OCI-LY1 (cell line): Measurements from ENCODE around the gene GALNT14.

Experiments used
- H2AFZ ChIP-seq: fragments of 200-600 bp; sonication (generic), shearing (Covaris generic); 2 replicates; pipeline ENCODE4 v1.6.0; 2014; ENCODE audit warnings: antibody characterized with exemption, mild to moderate bottlenecking, low read length
- H3F3A ChIP-seq: fragments of 200-600 bp; sonication (generic), shearing (Covaris generic); 2 replicates; pipeline ENCODE4 v1.6.0; 2014; ENCODE audit warnings: mild to moderate bottlenecking, antibody characterized with exemption, low read length, moderate library complexity; ENCODE audit not compliant: insufficient read depth
- H3K27ac ChIP-seq: fragments of 200-600 bp; sonication (generic); 2 replicates; pipeline ENCODE4 v1.5.1; 2014; ENCODE audit warnings: low read length, mixed run types, mild to moderate bottlenecking, low read depth; ENCODE audit not compliant: poor library complexity, severe bottlenecking
- H3K27me3 ChIP-seq: fragments of 200-600 bp; sonication (generic); 2 replicates; pipeline ENCODE4 v1.6.0; 2014; ENCODE audit warnings: antibody characterized with exemption, mild to moderate bottlenecking, low read length, moderate library complexity; ENCODE audit not compliant: insufficient read depth
- H3K36me3 ChIP-seq: fragments of 200-600 bp; sonication (generic); 2 replicates; pipeline ENCODE4 v1.6.1; 2014; ENCODE audit warnings: mild to moderate bottlenecking, antibody characterized with exemption, low read length, moderate library complexity, mixed read lengths; ENCODE audit not compliant: insufficient read depth
- H3K4me1 ChIP-seq: fragments of 200-600 bp; sonication (generic); 2 replicates; pipeline ENCODE4 v1.5.1; 2014; ENCODE audit warnings: mild to moderate bottlenecking, low read length, moderate library complexity; ENCODE audit not compliant: insufficient read depth, severe bottlenecking
- H3K4me2 ChIP-seq: fragments of 200-600 bp; sonication (generic), shearing (Covaris generic); 2 replicates; pipeline ENCODE4 v1.6.1; 2014; ENCODE audit warnings: low read length
- H3K4me3 ChIP-seq: fragments of 200-600 bp; sonication (generic); 2 replicates; pipeline ENCODE4 v1.5.1; 2014; ENCODE audit warnings: low read length, low read depth, mild to moderate bottlenecking, mixed read lengths; ENCODE audit not compliant: poor library complexity, severe bottlenecking
- H3K79me2 ChIP-seq: fragments of 200-600 bp; shearing (Covaris generic); 2 replicates; pipeline ENCODE4 v1.6.1; 2016; ENCODE audit warnings: mixed run types, low read length, mixed read lengths; ENCODE audit not compliant: insufficient read depth
- H3K9ac ChIP-seq: fragments of 200-600 bp; sonication (generic), shearing (Covaris generic); 2 replicates; pipeline ENCODE4 v1.6.1; 2014; ENCODE audit warnings: mild to moderate bottlenecking, low read length, mixed read lengths
- H3K9me2 ChIP-seq: fragments of 200-600 bp; sonication (generic), shearing (Covaris generic); 2 replicates; pipeline ENCODE4 v1.6.1; 2014; ENCODE audit warnings: low read depth, mild to moderate bottlenecking, low read length, mixed read lengths
- H3K9me3 ChIP-seq: fragments of 200-600 bp; shearing (Covaris generic); 2 replicates; pipeline ENCODE4 v1.6.1; 2014; ENCODE audit warnings: low read length, mixed read lengths
- H4K20me1 ChIP-seq: fragments of 200-600 bp; sonication (generic), shearing (Covaris generic); 2 replicates; pipeline ENCODE4 v1.6.0; 2016; ENCODE audit warnings: mild to moderate bottlenecking, low read length; ENCODE audit not compliant: insufficient read depth
- CTCF ChIP-seq: fragments of 200-600 bp; sonication (generic), shearing (Covaris generic); IDR thresholded peaks from 2 replicates; pipeline ENCODE4 v1.5.1; 2017; ENCODE audit warnings: mild to moderate bottlenecking, antibody characterized with exemption, low read length, moderate library complexity, mixed read lengths
- EZH2 ChIP-seq: fragments of 200-600 bp; sonication (generic), shearing (Covaris generic); IDR thresholded peaks from 2 replicates; pipeline ENCODE4 v1.8.0; 2017; ENCODE audit warnings: borderline replicate concordance, mixed run types, mild to moderate bottlenecking, antibody characterized with exemption, low read length, moderate library complexity, mixed read lengths

Gene GALNT14

GRCh38 chr2:31052284-31052683, 86.0 kb downstream of the GALNT14 start:
- Histone ChIP-seq H3K4me3 (no peak overlapping the region), H3K9ac (no peak overlapping the region), H3K4me1 (no peaks in the 10 kb centered on the region), H4K20me1 (no peaks in the 10 kb centered on the region), H3K9me3 (no peaks in the 10 kb centered on the region), H3K79me2 (no peaks in the 10 kb centered on the region), H3F3A (no peaks in the 10 kb centered on the region), H3K4me2 (no peak overlapping the region), H3K36me3 (no peaks in the 10 kb centered on the region), H3K27ac (no peak overlapping the region), H3K9me2 (no peaks in the 10 kb centered on the region), H2AFZ (no peak overlapping the region), H3K27me3 (no peaks in the 10 kb centered on the region)
- TF ChIP-seq EZH2 (no peak), CTCF (no peak)

- no peaks in the 10 kb centered on the region for H3K9me2 ChIP-seq
Observed at GRCh38 chr2:31051258-31052140, 86.7 kb downstream of the GALNT14 start.

GRCh38 chr2:31049916-31050588, 88.2 kb downstream of the GALNT14 start:
- H3K4me1 ChIP-seq, result no peaks in the 10 kb centered on the region
- no peaks in the 10 kb centered on the region for H3K27me3 ChIP-seq
- no peaks in the 10 kb centered on the region for H3K9me2 ChIP-seq
- H3K79me2 ChIP-seq, result no peaks in the 10 kb centered on the region
- TF ChIP-seq CTCF, result no peak
- no peak for TF ChIP-seq EZH2
- no peaks in the 10 kb centered on the region for H4K20me1 ChIP-seq
- H3K9ac ChIP-seq, result no peak overlapping the region
- no peaks in the 10 kb centered on the region for H3F3A ChIP-seq
- no peak overlapping the region for H3K4me2 ChIP-seq
- H3K9me3 ChIP-seq, result no peaks in the 10 kb centered on the region
- no peak overlapping the region for H2AFZ ChIP-seq
- H3K36me3 ChIP-seq, result no peaks in the 10 kb centered on the region
- H3K27ac ChIP-seq, result no peak overlapping the region
- no peak overlapping the region for H3K4me3 ChIP-seq

More at GRCh38 chr2:31051258-31052140, 86.7 kb downstream of the GALNT14 start:
- Histone ChIP-seq H3K9me3 (no peaks in the 10 kb centered on the region), H3K4me2 (no peak overlapping the region), H3K4me1 (no peaks in the 10 kb centered on the region), H2AFZ (no peak overlapping the region), H3K79me2 (no peaks in the 10 kb centered on the region), H3K27me3 (no peaks in the 10 kb centered on the region), H4K20me1 (no peaks in the 10 kb centered on the region), H3K9ac (no peak overlapping the region), H3F3A (no peaks in the 10 kb centered on the region), H3K36me3 (no peaks in the 10 kb centered on the region), H3K4me3 (no peak overlapping the region), H3K27ac (no peak overlapping the region)
- TF ChIP-seq EZH2, result no peak
- no peak for TF ChIP-seq CTCF
